H9 (cell line): Measurements from ENCODE around the gene TNP2. TPM values are rescaled to one million over a fixed set of nuclear protein-coding genes. Genes with fewer than 3 reads are reported as not detected.

Experiments
- DNase-seq: peaks from one replicate; pipeline ENCODE4 v3.0.0-alpha.2; 2017
- H2AFZ ChIP-seq: one replicate; pipeline ENCODE4 v1.6.1; 2013; ENCODE audit warnings: mild to moderate bottlenecking, low read length, control low read depth, moderate library complexity
- H2AK5ac ChIP-seq: 2 replicates; pipeline ENCODE4 v1.6.1; 2013; ENCODE audit warnings: low read length, control low read depth, mixed read lengths; ENCODE audit not compliant: insufficient read length
- H2BK120ac ChIP-seq: one replicate; pipeline ENCODE4 v1.6.1; 2013; ENCODE audit warnings: low read depth, mild to moderate bottlenecking, low read length, control low read depth, inconsistent platforms; ENCODE audit not compliant: poor library complexity, severe bottlenecking
- H2BK12ac ChIP-seq: 2 replicates; pipeline ENCODE4 v1.6.1; 2013; ENCODE audit warnings: low read length, control low read depth, mixed read lengths, low read depth; ENCODE audit not compliant: insufficient read length
- H2BK15ac ChIP-seq: 2 replicates; pipeline ENCODE4 v1.6.1; 2013; ENCODE audit warnings: low read depth, low read length, control low read depth
- H2BK20ac ChIP-seq: one replicate; pipeline ENCODE4 v1.6.1; 2013; ENCODE audit warnings: low read depth, mild to moderate bottlenecking, low read length, control low read depth, inconsistent platforms; ENCODE audit not compliant: poor library complexity, severe bottlenecking
- H2BK5ac ChIP-seq: 2 replicates; pipeline ENCODE4 v1.6.1; 2013; ENCODE audit warnings: low read length, control low read depth, mixed read lengths; ENCODE audit not compliant: insufficient read length
- H3K14ac ChIP-seq: 2 replicates; pipeline ENCODE4 v1.6.1; 2013; ENCODE audit warnings: low read length, control low read depth; ENCODE audit not compliant: insufficient read depth
- H3K18ac ChIP-seq: 2 replicates; pipeline ENCODE4 v1.6.1; 2013; ENCODE audit warnings: low read depth, mild to moderate bottlenecking, mixed read lengths, low read length, control low read depth; ENCODE audit not compliant: insufficient read length
- H3K23ac ChIP-seq: 2 replicates; pipeline ENCODE4 v1.6.1; 2013; ENCODE audit warnings: low read length, control low read depth, mixed read lengths, low read depth; ENCODE audit not compliant: insufficient read length
- H3K23me2 ChIP-seq: 2 replicates; pipeline ENCODE4 v1.6.1; 2013; ENCODE audit warnings: low read depth, mild to moderate bottlenecking, mixed read lengths, low read length, control low read depth; ENCODE audit not compliant: insufficient read length, poor library complexity, severe bottlenecking
- H3K27ac ChIP-seq: 2 replicates; pipeline ENCODE4 v1.5.1; 2013; ENCODE audit warnings: low read length, control low read depth, mixed read lengths, low read depth; ENCODE audit not compliant: insufficient read length
- H3K27me3 ChIP-seq: 2 replicates; pipeline ENCODE4 v1.6.1; 2013; ENCODE audit warnings: low read length, control low read depth, inconsistent platforms; ENCODE audit not compliant: insufficient read depth
- H3K4ac ChIP-seq: 2 replicates; pipeline ENCODE4 v1.6.1; 2013; ENCODE audit warnings: low read depth, mild to moderate bottlenecking, control low read depth, inconsistent platforms, low read length, moderate library complexity
- H3K4me1 ChIP-seq: 2 replicates; pipeline ENCODE4 v1.6.1; 2013; ENCODE audit warnings: low read length, control low read depth, inconsistent platforms; ENCODE audit not compliant: insufficient read depth
- H3K4me2 ChIP-seq: 2 replicates; pipeline ENCODE4 v1.6.1; 2013; ENCODE audit warnings: low read length, control low read depth, mixed read lengths; ENCODE audit not compliant: insufficient read length, insufficient read depth
- H3K56ac ChIP-seq: 2 replicates; pipeline ENCODE4 v1.6.1; 2013; ENCODE audit warnings: low read depth, mild to moderate bottlenecking, mixed read lengths, low read length, control low read depth; ENCODE audit not compliant: insufficient read length
- H3K79me1 ChIP-seq: 2 replicates; pipeline ENCODE4 v1.6.1; 2013; ENCODE audit warnings: low read depth, mild to moderate bottlenecking, moderate library complexity, low read length, control low read depth, inconsistent platforms; ENCODE audit not compliant: insufficient read depth, poor library complexity, severe bottlenecking
- H3K79me2 ChIP-seq: 2 replicates; pipeline ENCODE4 v1.6.1; 2013; ENCODE audit warnings: low read length, control low read depth, inconsistent platforms; ENCODE audit not compliant: insufficient read depth
- H3K9ac ChIP-seq: 2 replicates; pipeline ENCODE4 v1.6.1; 2013; ENCODE audit warnings: low read length, control low read depth, mixed read lengths; ENCODE audit not compliant: insufficient read length; ENCODE audit errors: extremely low read depth
- H3K9me3 ChIP-seq: one replicate; pipeline ENCODE4 v1.6.1; 2013; ENCODE audit warnings: low read depth, low read length, inconsistent platforms; ENCODE audit not compliant: control insufficient read depth
- H3T11ph ChIP-seq: one replicate; pipeline ENCODE4 v1.6.1; 2013; ENCODE audit warnings: mild to moderate bottlenecking, low read length, control low read depth, inconsistent platforms
- H4K20me1 ChIP-seq: one replicate; pipeline ENCODE4 v1.6.1; 2013; ENCODE audit not compliant: control insufficient read depth, insufficient read length, insufficient read depth
- H4K5ac ChIP-seq: 2 replicates; pipeline ENCODE4 v1.6.1; 2013; ENCODE audit warnings: low read depth, mild to moderate bottlenecking, mixed read lengths, low read length, control low read depth; ENCODE audit not compliant: insufficient read length
- H4K8ac ChIP-seq: replicated peaks from 2 replicates; pipeline ENCODE4 v1.6.1; 2013; ENCODE audit warnings: low read length, control low read depth, mixed read lengths, low read depth; ENCODE audit not compliant: insufficient read length
- H4K91ac ChIP-seq: 2 replicates; pipeline ENCODE4 v1.6.1; 2013; ENCODE audit warnings: low read depth, mild to moderate bottlenecking, moderate library complexity, mixed read lengths, low read length, control low read depth; ENCODE audit not compliant: insufficient read length
- H3K27ac Mint-ChIP-seq, 3 experiments: 2 replicates in 2 of 3; 3 replicates in 1 of 3; pipeline ENCODE4 v1.8.0; 2020 to 2021; ENCODE audit warnings: mixed read lengths in 3 of 3, mild to moderate bottlenecking in 1 of 3, moderate library complexity in 1 of 3
- H3K27me3 Mint-ChIP-seq: 2 replicates; pipeline ENCODE4 v1.8.0; 2021; ENCODE audit warnings: low read depth, mild to moderate bottlenecking, moderate library complexity, mixed read lengths
- H3K36me3 Mint-ChIP-seq, 3 experiments: 2 replicates in 2 of 3; 3 replicates in 1 of 3; pipeline ENCODE4 v1.8.0; 2020 to 2021; ENCODE audit warnings: low read depth in 3 of 3, mixed read lengths in 3 of 3; ENCODE audit not compliant: insufficient read depth in 1 of 3
- H3K4me1 Mint-ChIP-seq, 2 experiments: 2 replicates each; pipeline ENCODE4 v1.8.0; 2020; ENCODE audit warnings: mixed read lengths in 2 of 2
- H3K4me3 Mint-ChIP-seq, 2 experiments: 2 replicates in 1 of 2; 3 replicates in 1 of 2; pipeline ENCODE4 v1.8.0; 2020 to 2021; ENCODE audit warnings: mild to moderate bottlenecking in 2 of 2, mixed read lengths in 2 of 2, moderate library complexity in 1 of 2
- H3K9me3 Mint-ChIP-seq, 2 experiments: 2 replicates in 1 of 2; 3 replicates in 1 of 2; pipeline ENCODE4 v1.8.0; 2020; ENCODE audit warnings: mild to moderate bottlenecking in 2 of 2, mixed read lengths in 2 of 2, moderate library complexity in 1 of 2
- WGBS: extraction: QIAGEN DNeasy Blood & Tissue Kit; methylation state at CpG from one replicate; pipeline ENCODE4 v1.1.7; 2013; ENCODE audit warnings: missing lambda C conversion rate, low lambda C conversion rate, mixed read lengths; ENCODE audit not compliant: insufficient read length; ENCODE audit errors: extremely low coverage; 5-methylcytosine and 5-hydroxymethylcytosine counted together
- total RNA-seq: library from RNA; stranded (reverse); gene quantifications from 2 replicates; pipeline ENCODE4 v1.2.1, GENCODE V29; 2021
- TF ChIP-seq, protein P1 (sequence below): fragments of 200-600 bp; sonication (generic); conservative IDR thresholded peaks from 3 replicates; pipeline ENCODE4 v1.8.0; 2021; ENCODE audit warnings: antibody characterized with exemption, mild to moderate bottlenecking

The TNP2 gene
- total RNA-seq, 1 experiment from 2014 or later = not detected

- Mint-ChIP-seq H3K9me3 (no peaks in the 10 kb centered on the region), H3K27me3 (peaks cover 8% of the 10 kb centered on the region), H3K4me1 (peaks cover 0 to 9% of the 10 kb centered on the region in 2 experiments; a peak in 3 of 4 replicates), H3K36me3 (no peaks in the 10 kb centered on the region), H3K4me3 (no peak overlapping the region), H3K27ac (no peak overlapping the region)
- no peaks in the 10 kb centered on the region for H3K9me3 ChIP-seq
- H4K20me1 ChIP-seq = no peaks in the 10 kb centered on the region
- H3K4me1 ChIP-seq = no peaks in the 10 kb centered on the region
- no peak overlapping the region for H3T11ph ChIP-seq
- no peak overlapping the region for H3K27ac ChIP-seq
- H3K23me2 ChIP-seq = no peaks in the 10 kb centered on the region
- no peak overlapping the region for H3K14ac ChIP-seq
- H2BK15ac ChIP-seq = no peak overlapping the region
- H2BK12ac ChIP-seq = no peak overlapping the region
- H3K27me3 ChIP-seq = no peaks in the 10 kb centered on the region
- H2AFZ ChIP-seq = no peak overlapping the region
- no peak overlapping the region for H4K5ac ChIP-seq
- no peak overlapping the region for H4K8ac ChIP-seq
- H3K56ac ChIP-seq = no peak overlapping the region
- no peak overlapping the region for H3K4ac ChIP-seq
- H3K4me2 ChIP-seq = no peak overlapping the region
- TF ChIP-seq, protein P1, sequence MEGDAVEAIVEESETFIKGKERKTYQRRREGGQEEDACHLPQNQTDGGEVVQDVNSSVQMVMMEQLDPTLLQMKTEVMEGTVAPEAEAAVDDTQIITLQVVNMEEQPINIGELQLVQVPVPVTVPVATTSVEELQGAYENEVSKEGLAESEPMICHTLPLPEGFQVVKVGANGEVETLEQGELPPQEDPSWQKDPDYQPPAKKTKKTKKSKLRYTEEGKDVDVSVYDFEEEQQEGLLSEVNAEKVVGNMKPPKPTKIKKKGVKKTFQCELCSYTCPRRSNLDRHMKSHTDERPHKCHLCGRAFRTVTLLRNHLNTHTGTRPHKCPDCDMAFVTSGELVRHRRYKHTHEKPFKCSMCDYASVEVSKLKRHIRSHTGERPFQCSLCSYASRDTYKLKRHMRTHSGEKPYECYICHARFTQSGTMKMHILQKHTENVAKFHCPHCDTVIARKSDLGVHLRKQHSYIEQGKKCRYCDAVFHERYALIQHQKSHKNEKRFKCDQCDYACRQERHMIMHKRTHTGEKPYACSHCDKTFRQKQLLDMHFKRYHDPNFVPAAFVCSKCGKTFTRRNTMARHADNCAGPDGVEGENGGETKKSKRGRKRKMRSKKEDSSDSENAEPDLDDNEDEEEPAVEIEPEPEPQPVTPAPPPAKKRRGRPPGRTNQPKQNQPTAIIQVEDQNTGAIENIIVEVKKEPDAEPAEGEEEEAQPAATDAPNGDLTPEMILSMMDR = no peak
- no peak for DNase-seq
- no peak overlapping the region for H3K18ac ChIP-seq
- no peak overlapping the region for H2AK5ac ChIP-seq
- no peak overlapping the region for H4K91ac ChIP-seq
- H2BK5ac ChIP-seq = no peak overlapping the region
- H2BK120ac ChIP-seq = no peak overlapping the region
- no peak overlapping the region for H3K9ac ChIP-seq
- H3K23ac ChIP-seq = no peak overlapping the region
- no CpG with 5 or more reads among the region's 5 CpGs for WGBS
- H3K79me1 ChIP-seq = no peaks in the 10 kb centered on the region
- no peak overlapping the region for H2BK20ac ChIP-seq
- H3K79me2 ChIP-seq = no peaks in the 10 kb centered on the region
Observed at GRCh38 chr16:11229432-11229831, 39.7 kb downstream of the TNP2 start.
